CD4-positive, alpha-beta T cell treated with Interferon gamma for 1 hour (primary cell): ENCODE data around the gene CRKL.
A peak's percentile ranks its signal among the peaks of the same experiment; 100 is the strongest.
"Not testable (repeated sequence)": the region's sequence is repeated elsewhere in the genome, so short reads cannot be mapped to it uniquely, and the experiment has no call there.

Source experiments
- DNase-seq: peaks from one replicate; pipeline ENCODE4 v3.0.0-alpha.2; 2020

The CRKL gene

DNA sequence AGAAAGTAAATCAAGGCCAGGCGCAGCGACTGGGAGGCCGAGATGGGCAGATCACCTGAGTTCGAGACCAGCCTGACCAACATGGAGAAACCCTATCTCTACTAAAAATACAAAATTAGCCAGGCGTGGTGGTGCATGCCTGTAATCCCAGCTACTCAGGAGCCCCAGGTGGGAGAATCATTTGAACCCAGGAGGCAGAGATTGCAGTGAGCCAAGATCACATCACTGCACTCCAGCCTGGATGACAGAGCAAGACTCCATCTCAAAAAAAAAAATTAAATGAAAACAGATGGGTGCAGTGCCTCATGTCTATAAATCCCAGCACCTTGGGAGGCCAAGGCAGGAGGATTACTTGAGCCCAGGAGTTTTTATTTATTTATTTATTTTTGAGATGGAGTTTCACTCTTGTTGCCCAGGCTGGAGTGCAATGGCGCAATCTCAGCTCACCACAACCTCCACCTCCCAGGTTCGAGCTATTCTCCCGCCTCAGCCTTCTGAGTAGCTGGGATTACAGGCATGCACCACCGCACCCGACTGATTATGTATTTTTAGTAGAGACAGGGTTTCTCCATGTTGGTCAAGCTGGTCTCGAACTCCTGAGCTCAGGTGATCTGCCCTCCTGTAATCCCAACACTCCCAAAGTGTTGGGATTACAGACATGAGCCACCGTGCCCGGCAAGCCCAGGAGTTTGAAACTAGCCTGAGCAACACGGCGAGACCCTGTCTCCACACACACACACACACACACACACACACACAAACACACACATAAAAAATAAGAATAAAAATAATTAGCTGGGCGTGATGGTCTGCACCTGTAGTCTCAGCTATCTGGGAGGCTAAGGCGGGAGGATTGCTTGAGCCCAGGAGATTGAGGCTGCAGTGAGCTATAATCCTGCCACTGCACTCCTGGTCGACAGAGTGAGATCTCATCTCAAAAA, 15.8 kb upstream of the CRKL start:
- DNase-seq: not testable (repeated sequence)

DNA sequence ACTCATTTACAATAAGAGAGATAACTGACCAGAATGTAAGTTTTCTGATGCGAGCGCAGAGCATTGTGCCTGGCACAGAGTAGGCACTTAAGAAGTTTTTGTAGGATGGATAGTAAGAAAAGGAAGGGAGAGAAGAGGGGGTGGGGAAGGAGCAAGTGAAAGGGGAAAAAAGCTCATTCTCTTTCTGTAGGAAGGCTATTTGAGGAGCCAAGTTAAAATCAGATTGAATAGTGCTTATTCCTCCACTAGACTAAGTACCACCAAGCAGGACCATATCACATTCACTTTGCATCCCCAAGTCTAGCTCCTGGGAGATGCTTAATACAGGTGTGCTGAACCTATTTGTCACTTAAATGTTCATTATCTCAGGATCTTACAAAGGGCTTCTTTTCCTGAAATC, 14.1 kb upstream of the CRKL start:
- no peak for DNase-seq

- peak; percentile 35 for DNase-seq
These were observed 12.9 kb upstream of the CRKL start for GRCh38 chr22:20904008-20904979.

DNA sequence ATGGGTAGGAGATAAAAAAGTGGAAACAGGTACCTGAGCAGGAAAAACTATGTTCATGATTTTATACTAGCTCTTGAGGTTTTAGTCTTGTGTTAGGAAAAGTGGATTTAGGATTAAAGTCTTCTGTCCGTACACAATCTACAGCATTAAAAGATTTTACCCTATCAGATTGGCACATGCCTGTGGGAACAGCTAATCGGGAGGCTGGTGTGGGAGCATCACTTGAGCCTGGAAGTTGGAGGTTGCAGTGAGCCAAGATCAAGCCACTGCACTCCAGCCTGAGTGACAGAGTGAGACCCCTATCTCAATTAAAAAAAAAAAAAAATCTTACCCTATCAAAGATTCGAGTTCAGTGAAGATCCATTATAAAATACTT, 12.2 kb upstream of the CRKL start:
- DNase-seq: no peak

GRCh38 chr22:20905415-20906386, 11.5 kb upstream of the CRKL start:
- DNase-seq: no peak

GRCh38 chr22:20906387-20906767, 10.8 kb upstream of the CRKL start:
- DNase-seq: no peak

GRCh38 chr22:20908717-20909116, 8.5 kb upstream of the CRKL start:
- not testable (repeated sequence) for DNase-seq

DNA sequence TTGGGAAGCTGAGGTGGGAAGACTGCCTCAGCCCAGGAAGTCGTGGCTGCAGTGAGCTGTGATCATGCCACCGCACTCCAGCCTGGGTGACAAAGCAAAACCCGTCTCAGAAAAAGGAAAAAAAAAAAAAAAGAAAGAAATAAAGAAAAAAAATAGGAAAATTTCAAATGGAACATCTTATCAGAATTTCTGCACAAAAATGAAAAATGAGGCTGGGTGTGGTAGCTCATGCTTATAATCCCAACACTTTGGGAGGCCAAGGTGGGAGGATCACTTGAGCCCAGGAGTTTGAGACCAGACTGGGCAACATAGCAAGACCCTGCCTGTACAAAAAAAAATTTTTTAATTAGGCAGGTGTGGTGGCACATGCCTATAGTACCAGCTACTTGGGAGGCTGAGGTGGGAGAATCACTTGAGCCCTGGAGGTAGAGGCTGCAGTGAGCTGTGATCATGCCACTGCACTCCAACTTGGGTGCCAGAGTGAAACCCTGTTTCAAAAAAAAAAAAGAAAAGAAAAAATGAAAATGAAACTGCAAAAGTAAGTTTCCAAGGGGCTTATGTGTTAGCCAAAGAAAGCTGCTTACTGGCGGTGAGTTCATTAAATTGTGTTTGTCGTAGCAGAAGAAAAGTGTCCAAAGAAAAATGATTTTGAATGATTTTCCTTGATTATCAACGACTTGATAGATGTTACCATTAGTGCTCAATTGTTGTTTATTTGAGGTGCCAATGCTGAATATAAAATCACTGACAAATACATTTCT, 7.5 kb upstream of the CRKL start:
- no peak for DNase-seq

DNA sequence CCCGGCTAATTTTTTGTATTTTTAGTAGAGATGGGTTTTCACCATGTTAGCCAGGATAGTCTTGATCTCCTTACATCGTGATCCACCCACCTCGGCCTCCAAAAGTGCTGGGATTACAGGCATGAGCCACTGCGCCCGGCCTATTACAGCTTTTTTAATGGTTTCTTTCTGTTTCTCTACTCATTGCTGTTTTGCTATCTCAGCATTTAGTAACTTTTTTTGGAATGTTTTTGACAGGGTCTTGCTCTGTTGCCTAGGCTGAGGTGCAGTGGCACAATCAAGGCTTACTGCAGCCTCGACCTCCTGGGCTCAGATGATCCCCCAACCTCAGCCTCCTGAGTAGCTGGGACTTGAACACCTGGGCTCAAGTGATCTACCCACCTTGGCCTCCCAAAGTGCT, 4.7 kb upstream of the CRKL start:
- DNase-seq: no peak

GRCh38 chr22:20918663-20919218, 1.5 kb downstream of the CRKL start:
- no peak for DNase-seq

GRCh38 chr22:20919718-20920117, 2.5 kb downstream of the CRKL start:
- DNase-seq: no peak

DNA sequence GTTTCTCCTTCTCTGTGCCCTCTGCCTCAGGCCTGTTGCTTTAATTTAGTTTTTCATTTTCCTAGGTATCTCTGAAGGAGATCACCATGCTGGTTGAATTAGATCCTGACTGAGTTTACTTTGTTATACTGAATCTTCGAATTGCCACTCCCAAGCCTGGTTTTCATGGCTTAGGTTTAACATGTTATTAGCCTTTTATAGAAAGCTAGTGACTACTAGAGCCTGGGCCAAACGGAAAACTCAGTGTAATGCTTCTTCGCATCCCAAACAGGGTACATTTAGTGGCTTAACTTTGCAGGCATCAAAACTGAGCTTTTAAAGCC, 3.6 kb downstream of the CRKL start:
- no peak for DNase-seq

DNA sequence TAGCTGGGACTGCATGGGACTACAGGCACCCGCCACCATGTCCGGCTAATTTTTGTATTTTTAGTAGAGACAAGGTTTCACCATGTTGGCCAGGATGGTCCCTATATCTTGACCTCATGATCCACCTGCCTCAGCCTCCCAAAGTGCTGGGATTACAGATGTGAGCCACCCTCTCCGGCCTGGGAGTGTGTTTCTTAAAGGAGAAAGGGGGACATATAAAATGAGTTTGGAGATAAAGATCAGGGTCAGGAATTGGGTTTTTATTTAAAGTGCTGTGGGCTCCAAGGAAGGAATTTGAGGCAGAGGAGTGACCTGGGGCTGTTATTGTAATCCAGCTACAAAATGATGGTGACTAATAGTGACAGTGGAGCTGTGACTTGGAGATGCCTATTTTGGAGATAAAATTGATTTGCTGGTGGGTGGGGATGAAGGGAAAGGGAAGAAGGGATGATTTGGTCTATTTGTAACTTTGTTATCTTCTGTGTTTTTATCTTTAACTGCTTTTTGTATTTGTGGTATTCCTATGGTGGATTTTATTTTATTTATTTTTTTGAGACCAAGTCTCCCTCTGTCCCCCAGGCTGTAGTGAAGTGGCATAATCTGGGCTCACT, 5.0 kb downstream of the CRKL start:
- no peak for DNase-seq

GRCh38 chr22:20926243-20926642, 9.0 kb downstream of the CRKL start:
- no peak for DNase-seq

GRCh38 chr22:20927940-20928572, 10.8 kb downstream of the CRKL start:
- no peak for DNase-seq

DNA sequence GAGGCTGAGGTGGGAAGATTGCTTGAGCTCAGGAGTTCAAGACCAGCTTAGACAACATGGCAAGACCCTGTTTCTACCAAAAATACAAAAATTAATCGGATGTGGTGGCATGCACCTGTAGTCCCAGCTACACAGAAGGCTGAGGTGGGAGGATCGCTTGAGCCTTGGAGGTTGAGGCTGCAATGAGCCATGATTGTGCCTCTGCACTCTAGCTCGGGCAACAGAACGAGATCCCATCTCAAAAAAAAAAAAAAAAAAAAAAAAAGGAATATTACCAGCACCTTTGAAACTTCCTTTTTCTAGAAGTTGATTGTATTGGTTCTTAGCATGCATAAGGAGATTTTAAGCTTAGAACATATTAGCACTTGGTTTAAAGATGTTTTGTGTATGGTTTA, 11.4 kb downstream of the CRKL start:
- no peak for DNase-seq

GRCh38 chr22:20930004-20930403, 12.8 kb downstream of the CRKL start:
- no peak for DNase-seq

DNA sequence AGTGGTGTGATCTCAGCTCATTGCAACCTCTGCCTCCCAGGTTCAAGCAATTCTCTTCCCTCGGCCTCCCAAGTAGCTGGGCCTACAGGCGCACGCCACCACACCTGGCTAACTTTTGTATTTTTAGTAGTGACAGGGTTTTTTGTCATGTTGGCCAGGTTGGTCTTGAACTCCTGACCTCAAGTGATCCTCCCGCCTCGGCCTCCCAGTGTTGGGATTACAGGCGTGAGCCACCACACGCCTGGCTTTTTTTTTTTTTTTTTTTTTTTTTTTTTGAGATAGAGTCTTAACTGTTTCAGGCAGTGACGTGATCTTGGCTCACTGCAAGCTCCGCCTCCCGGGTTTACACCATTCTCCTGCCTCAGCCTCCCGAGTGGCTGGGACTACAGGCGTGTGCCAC, 13.2 kb downstream of the CRKL start:
- not testable (repeated sequence) for DNase-seq

DNA sequence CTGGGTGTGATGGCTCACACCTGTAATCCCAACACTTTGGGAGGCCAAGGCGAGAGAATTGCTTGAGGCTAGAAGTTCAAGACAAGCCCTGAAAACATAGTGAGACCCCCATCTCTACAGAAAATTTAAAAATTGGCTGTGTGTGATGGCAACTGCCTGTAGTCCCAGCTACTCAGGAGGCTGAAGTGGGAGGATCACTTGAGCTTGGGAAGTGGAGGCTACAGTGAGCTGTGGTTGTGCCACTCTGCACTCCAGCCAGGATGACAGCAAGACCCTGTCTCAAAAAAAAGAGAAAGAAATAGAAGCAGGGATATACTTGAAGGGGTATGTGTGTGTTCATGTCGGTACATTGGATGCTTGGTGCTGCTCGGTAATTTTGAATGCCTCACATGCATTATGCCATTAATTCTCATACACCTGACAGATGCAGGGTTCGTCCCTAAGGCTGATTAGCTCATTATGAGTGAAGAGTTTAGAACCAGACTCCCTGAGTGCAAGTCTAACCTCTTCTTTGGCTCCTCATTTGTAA, 14.0 kb downstream of the CRKL start:
- DNase-seq: no peak

DNA sequence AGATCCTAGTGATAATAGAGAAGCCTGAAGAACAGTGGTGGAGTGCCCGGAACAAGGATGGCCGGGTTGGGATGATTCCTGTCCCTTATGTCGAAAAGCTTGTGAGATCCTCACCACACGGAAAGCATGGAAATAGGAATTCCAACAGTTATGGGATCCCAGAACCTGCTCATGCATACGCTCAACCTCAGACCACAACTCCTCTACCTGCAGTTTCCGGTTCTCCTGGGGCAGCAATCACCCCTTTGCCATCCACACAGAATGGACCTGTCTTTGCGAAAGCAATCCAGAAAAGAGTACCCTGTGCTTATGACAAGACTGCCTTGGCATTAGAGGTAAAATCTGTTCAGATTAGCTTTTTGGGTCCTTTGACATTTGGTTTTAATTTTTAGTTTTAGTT, 16.7 kb downstream of the CRKL start:
- DNase-seq: no peak
